ENCODE data around the gene ADGRG3.

DNA sequence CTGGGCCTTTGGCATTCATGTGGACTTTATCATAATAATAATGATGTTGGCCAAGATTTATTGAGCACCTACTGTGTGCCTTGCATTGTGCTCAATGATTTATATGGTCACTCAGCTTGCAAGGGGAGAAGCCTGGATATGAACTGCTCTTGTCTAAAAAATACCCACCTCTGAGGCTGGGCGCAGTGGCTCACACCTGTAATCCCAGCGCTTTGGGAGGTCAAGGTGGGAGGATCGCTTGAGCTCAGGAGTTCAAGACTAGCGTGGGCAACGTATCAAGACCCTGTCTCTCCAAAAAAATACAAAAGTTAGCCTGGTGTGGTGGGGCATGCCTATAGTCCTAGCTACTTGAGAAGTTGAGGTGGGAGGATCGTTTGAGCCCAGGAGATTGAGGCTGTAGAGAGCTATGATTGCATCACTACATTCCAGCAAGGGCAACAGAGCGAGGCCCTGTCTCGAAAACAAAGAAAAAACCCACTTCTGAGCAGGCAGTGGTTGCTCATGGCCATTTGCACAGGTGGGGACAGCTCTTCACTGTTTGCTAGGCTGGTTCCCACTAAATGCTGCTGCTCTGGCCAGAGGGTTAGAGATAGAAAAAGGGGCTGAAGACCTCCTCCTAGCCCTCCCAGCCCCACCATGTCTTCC, 43.9 kb upstream of the ADGRG3 start:
- TF ChIP-seq, protein P1, sequence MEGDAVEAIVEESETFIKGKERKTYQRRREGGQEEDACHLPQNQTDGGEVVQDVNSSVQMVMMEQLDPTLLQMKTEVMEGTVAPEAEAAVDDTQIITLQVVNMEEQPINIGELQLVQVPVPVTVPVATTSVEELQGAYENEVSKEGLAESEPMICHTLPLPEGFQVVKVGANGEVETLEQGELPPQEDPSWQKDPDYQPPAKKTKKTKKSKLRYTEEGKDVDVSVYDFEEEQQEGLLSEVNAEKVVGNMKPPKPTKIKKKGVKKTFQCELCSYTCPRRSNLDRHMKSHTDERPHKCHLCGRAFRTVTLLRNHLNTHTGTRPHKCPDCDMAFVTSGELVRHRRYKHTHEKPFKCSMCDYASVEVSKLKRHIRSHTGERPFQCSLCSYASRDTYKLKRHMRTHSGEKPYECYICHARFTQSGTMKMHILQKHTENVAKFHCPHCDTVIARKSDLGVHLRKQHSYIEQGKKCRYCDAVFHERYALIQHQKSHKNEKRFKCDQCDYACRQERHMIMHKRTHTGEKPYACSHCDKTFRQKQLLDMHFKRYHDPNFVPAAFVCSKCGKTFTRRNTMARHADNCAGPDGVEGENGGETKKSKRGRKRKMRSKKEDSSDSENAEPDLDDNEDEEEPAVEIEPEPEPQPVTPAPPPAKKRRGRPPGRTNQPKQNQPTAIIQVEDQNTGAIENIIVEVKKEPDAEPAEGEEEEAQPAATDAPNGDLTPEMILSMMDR (IDR thresholded peaks at IDR 0.05; ENCODE audit: insufficient read depth, low read length, poor library complexity, severe bottlenecking), result no peak
- no peak for TF ChIP-seq EZH2phosphoT487 (conservative IDR thresholded peaks at IDR 0.05; ENCODE audit: low read length)

Data from SU-DHL-6 (cell line).